Retinal pigment epithelial cell (primary cell): ENCODE results near the gene SLC45A1.

Source experiments
- DNase-seq: peaks from one replicate; pipeline ENCODE4 v3.0.0-alpha.2; 2010; ENCODE audit warnings: low read depth
- H3K4me3 ChIP-seq: 2 replicates; pipeline ENCODE4 v1.5.1; 2011; ENCODE audit warnings: mild to moderate bottlenecking, low read length, control low read depth, moderate library complexity
- TF ChIP-seq, protein P1 (sequence below): conservative IDR thresholded peaks from 2 replicates; pipeline ENCODE4 v1.5.1; 2011; ENCODE audit warnings: low read depth, low read length, control low read depth, inconsistent platforms

SLC45A1 gene

DNA sequence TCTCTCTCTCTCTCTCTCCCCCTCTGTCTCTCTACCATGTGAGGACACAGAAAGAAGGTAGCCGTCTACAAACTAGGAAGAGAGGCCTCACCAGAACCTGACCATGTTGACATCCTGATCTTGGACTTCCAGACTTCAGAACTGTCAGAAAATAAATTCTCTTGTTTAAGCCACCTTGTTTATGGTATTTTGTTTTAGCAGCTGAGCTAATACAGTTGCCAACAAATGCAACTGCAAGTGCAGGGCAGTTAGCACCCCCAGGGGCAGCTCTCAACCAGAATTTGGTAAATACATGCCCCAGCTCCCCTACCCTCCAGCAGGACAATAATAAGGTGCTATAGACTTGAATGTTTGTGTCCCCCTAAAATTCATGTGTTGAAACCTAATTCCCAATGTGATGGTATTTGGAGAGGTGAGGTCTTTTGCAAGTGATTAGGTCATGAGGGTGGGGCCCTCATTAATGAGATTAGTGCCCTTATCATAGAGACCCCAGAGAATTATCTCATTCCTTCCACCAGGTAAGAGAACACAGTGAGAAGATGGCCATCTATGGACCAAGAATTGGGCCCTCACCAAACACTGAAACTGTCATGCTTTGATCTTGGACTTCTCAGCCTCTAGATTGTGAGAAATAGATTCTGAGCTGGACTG is 6.7 kb upstream of the SLC45A1 start:
- H3K4me3 ChIP-seq, result no peak overlapping the region
- no peak for DNase-seq
- TF ChIP-seq, protein P1, sequence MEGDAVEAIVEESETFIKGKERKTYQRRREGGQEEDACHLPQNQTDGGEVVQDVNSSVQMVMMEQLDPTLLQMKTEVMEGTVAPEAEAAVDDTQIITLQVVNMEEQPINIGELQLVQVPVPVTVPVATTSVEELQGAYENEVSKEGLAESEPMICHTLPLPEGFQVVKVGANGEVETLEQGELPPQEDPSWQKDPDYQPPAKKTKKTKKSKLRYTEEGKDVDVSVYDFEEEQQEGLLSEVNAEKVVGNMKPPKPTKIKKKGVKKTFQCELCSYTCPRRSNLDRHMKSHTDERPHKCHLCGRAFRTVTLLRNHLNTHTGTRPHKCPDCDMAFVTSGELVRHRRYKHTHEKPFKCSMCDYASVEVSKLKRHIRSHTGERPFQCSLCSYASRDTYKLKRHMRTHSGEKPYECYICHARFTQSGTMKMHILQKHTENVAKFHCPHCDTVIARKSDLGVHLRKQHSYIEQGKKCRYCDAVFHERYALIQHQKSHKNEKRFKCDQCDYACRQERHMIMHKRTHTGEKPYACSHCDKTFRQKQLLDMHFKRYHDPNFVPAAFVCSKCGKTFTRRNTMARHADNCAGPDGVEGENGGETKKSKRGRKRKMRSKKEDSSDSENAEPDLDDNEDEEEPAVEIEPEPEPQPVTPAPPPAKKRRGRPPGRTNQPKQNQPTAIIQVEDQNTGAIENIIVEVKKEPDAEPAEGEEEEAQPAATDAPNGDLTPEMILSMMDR, result no peak

DNA sequence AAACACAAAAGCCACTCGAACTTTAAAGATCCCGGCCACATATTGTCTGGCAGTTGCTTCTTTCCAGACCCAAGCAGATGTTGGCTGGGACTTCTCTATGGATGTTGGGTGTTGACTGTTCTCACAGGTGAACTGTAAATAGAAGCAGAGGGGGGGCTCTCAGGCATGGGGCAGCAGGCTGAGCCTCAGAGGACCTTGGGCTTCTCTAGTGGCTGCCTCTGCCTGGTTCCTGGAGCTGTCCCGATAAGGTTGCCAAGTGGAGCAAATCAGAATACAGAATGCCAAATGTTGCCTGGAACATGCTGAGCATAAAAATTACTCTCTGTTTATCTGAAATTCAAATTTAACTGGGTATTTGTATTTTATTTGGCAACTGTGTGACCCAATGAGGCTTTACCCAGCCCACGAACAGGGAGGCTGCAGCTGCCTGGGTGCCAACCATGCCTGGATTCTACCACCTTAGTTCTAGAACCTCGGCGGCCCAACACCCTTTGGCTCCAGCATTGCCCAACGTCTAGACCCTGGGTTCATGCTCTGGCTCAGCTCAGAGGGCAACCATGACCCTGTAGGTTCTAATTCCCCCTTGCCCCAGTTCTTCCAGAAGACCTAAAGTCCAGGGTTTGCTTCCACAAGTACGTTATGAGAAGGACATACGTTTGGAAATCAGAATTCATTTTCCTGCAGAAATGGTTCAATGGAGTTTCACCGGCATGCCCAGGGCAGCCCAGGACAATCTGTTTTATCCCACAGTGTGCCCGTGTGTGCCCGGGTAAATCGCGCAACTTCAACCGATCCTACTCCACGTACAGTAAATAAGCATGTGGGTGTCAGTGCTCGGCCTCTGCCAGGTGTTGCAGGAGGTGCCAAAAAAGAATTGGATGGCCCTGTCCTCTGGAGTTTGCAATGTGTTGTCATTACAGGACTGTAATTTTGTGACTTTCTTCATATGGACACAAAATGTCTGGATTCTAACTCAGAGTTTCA is 5.4 kb upstream of the SLC45A1 start:
- no peak for DNase-seq
- no peak overlapping the region for H3K4me3 ChIP-seq
- TF ChIP-seq, protein P1, result no peak

DNA sequence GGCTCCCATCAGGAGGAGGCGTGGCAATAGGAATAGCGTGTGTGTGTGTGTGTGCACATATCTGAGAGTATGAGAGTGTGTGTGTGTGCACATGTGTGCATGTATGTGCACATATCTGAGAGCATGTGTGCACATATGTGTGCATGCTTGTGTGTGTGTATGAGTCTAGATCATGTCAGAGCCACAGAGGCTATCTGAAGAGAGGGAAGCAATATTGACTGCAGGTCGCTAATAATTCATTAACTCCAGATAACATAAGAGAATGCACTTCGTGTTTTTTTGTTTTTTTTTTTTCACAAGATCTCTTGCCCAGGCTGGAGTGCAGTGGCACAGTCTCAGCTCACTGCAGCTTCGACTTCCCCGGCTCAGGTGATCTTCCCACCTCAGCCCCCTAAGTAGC is 4.7 kb upstream of the SLC45A1 start:
- TF ChIP-seq, protein P1, result no peak
- no peak overlapping the region for H3K4me3 ChIP-seq
- DNase-seq, result no peak

DNA sequence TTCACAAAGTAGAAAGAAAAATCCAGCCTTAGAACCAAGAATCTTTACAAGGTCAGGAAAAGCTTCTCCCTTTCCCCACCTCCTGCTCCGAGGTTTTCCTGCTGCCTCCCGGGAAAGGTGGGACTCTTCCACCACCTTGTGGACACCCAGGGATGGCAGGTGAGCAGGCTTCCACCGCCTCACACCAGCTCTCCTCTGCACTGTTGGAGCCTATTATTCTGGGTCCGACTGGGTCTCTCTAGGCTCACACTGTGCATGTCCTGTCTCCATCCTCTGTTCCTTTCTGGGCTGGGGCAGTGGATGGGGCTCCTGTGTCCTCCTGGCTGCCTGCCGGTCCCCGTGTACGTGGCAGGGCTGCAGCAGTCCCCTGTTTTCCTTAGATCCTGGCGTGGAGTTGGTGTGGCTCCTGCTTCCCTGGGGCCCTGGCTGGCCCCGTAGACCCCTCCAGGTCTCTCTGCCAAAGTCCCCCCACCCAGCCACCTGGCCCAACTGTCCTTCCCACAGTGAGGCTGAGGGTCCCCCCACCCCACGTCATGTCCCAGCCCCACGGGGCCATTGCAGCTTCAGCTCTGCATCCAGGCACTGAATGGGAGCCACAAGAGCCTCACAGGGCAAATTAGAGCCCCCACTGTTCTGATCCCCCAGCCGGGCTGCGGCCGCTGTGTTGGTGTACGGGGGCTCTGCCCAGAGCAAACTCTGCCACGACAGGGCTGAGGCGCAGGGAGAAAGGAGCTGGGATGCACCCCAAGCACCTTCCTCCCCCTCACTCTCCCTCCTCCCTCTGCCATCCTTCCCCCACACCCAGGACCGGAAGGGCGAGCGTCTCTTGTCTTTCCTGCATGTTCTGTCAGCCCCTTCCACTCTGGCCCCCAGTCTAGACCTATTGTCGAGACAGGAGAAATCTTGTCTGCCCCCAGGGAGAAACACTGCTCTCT is 3.3 kb upstream of the SLC45A1 start:
- no peak for DNase-seq
- TF ChIP-seq, protein P1, result peak; percentile 94
- no peak overlapping the region for H3K4me3 ChIP-seq

DNA sequence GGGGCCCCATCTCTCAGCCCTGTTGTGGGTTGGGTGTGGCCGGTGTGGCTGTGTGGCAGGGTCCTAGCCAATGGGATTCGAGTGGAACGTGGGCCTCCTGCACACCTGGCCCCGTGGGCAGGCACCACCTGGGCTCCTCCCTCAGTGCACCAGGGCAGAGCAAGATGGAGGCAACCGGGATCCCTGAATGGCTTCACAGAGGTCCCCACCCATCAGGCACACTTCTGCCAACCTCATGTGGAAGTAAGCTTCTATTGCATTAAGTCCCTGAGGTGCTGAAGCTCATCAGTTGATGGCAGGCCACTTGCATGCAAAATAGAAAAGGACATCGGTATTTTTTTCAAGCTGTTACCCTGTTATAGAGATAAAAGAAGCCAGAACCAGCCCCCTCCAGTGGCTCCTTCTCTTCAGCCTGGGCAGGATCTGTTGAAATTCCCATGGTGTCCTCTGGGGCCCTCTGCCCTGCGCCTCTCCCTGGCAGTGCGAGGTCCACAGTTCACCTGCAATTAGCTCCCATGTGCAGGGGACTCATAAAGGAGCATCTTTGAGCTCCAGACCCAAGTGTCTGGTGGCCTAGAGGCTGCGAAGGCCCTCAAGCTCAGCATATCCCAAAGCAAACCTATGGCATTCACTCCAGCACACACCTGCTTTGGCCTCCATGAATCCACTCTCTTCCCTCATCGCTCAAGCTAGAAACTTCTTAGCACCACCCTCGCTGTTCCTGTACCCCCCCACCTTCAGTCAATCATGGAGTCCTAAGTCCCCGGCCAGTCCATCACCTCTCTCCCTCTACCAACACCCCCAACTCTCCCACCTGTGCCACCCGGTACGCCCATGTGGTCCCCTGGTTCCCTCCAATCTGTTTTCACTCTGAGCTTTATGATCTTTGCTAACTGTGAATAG is 2.1 kb upstream of the SLC45A1 start:
- no peak for DNase-seq
- TF ChIP-seq, protein P1, result peak; percentile 27
- no peak overlapping the region for H3K4me3 ChIP-seq

DNA sequence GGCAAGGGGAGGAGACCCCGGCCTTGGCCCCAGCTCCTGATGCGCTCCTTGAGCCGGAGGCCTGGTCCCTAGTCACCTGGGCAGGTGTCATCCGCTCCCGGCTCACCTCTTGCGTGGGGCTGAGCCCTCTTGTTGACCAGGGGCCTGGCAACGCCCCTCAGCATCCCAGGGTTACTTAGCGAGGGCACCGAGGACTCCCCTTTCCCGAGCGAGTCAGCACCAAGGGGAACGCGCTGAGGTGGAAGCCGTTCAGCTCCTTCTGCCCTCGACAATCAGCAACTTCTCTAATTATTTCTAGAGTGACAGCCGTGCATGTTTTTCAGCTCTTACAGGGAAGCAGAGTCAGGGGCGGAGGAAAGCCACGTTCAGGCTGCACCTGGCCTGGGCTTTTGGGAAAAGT is 522 bp downstream of the SLC45A1 start:
- peak overlapping the region; percentile 56 for H3K4me3 ChIP-seq
- no peak for DNase-seq
- TF ChIP-seq, protein P1, result no peak
